Lung (tissue), 12 donors: Measurements from ENCODE around the gene SPTSSB. TPM values are rescaled to one million over a fixed set of nuclear protein-coding genes. Genes with fewer than 3 reads are reported as not detected.

ENCODE experiments used
- ATAC-seq: fragments of 200-7000 bp; cut with Tn5 transposase; one replicate; pipeline ENCODE4 v1.9.1; 2020; ENCODE audit warnings: moderate number of reproducible peaks; ENCODE audit not compliant: insufficient read depth, low FRiP score
- DNase-seq, 3 donors: peaks; one replicate each; pipeline ENCODE4 v3.0.0-alpha.2; 2013 to 2017
- H3K27ac ChIP-seq, 2 donors: one replicate each; pipeline ENCODE4 v1.5.1; 2013; ENCODE audit warnings: mild to moderate bottlenecking in 2 of 2, moderate library complexity in 2 of 2, control low read depth in 1 of 2, inconsistent platforms in 1 of 2, low read depth in 1 of 2, low read length in 1 of 2
- H3K27me3 ChIP-seq, 3 donors: one replicate each; pipeline ENCODE4 v1.5.1; 2013; ENCODE audit warnings: low read length in 2 of 3; ENCODE audit not compliant: control insufficient read depth in 3 of 3, insufficient read depth in 3 of 3
- H3K36me3 ChIP-seq, 4 donors: one replicate each; pipeline ENCODE4 v1.5.1; 2013; ENCODE audit warnings: low read length in 4 of 4, mild to moderate bottlenecking in 1 of 4, moderate library complexity in 1 of 4; ENCODE audit not compliant: control insufficient read depth in 4 of 4, insufficient read depth in 4 of 4
- H3K4me1 ChIP-seq, 5 donors: one replicate each; pipeline ENCODE4 v1.5.1; 2013; ENCODE audit warnings: low read length in 5 of 5, mild to moderate bottlenecking in 2 of 5, moderate library complexity in 1 of 5; ENCODE audit not compliant: control insufficient read depth in 5 of 5, insufficient read depth in 5 of 5
- H3K4me3 ChIP-seq: one replicate; pipeline ENCODE4 v1.5.1; 2013; ENCODE audit warnings: mild to moderate bottlenecking, control low read depth, moderate library complexity
- H3K9ac ChIP-seq, 2 donors: one replicate each; pipeline ENCODE4 v1.5.1; 2013; ENCODE audit warnings: low read length in 2 of 2, control low read depth in 1 of 2; ENCODE audit not compliant: insufficient read depth in 1 of 2
- H3K9me3 ChIP-seq, 4 donors: one replicate each; pipeline ENCODE4 v1.5.1; 2013; ENCODE audit warnings: low read length in 3 of 4, mild to moderate bottlenecking in 1 of 4, moderate library complexity in 1 of 4; ENCODE audit not compliant: control insufficient read depth in 4 of 4, insufficient read depth in 3 of 4
- CTCF ChIP-seq: IDR thresholded peaks from 2 replicates; pipeline ENCODE4 v1.5.1; 2012; ENCODE audit warnings: mild to moderate bottlenecking; ENCODE audit errors: control extremely low read depth, extremely low read depth
- WGBS, 2 donors: extraction: QIAGEN DNeasy Blood & Tissue Kit; methylation state at CpG; one replicate each; pipeline ENCODE4 v1.1.7; 2013; 5-methylcytosine and 5-hydroxymethylcytosine counted together
- polyA plus RNA-seq, 2 donors: library from polyadenylated mRNA; stranded (reverse); fragments of 200-250 nt; gene quantifications; one replicate each; pipeline ENCODE4 v1.2.1, GENCODE V29; 2013
- total RNA-seq, 2 donors: library from RNA; depleted of rRNA in 1 of 2; stranded (reverse); fragments of >200 nt in 1 of 2; gene quantifications; one replicate each; pipeline ENCODE4 v1.2.1, GENCODE V29; 2014 to 2021
- donor health status: control.
- donor health status: control.
- donor health status: Bipolar disorder and iron deficiency.
- donor health status: healthy.
- donor health status: DM: yes; HTN: yes; CAD: no.

The SPTSSB gene
- total and polyA plus RNA-seq, 4 donors, result 0.08 to 0.23 (median 0.20) TPM; not detected in 1

GRCh38 chr3:161406594-161407555 is 35.6 kb upstream of the SPTSSB start:
- Histone ChIP-seq H3K4me1 (peaks cover 0 to 10% (median 0%) of the 10 kb centered on the region in 5 donors), H3K36me3 (no peaks in the 10 kb centered on the region), H3K9ac (no peak overlapping the region), H3K27me3 (no peaks in the 10 kb centered on the region), H3K4me3 (no peak overlapping the region), H3K9me3 (no peaks in the 10 kb centered on the region), H3K27ac (no peak overlapping the region)
- DNase-seq (no peak), ATAC-seq (no peak)
- TF ChIP-seq CTCF, result no peak
- WGBS, 2 donors, result 4 to 29% methylated on average over 1 of the region's 1 CpG

GRCh38 chr3:161405836-161406235 is 34.5 kb upstream of the SPTSSB start:
- H3K9me3 ChIP-seq, result no peaks in the 10 kb centered on the region
- H3K36me3 ChIP-seq, result no peaks in the 10 kb centered on the region
- H3K4me1 ChIP-seq, result peaks cover 0 to 10% (median 0%) of the 10 kb centered on the region in 5 donors
- H3K9ac ChIP-seq, result no peak overlapping the region
- DNase-seq (no peak), ATAC-seq (no peak)
- WGBS, 2 donors, result 84 to 93% methylated on average over 4 of the region's 4 CpGs
- H3K4me3 ChIP-seq, result no peak overlapping the region
- no peak for TF ChIP-seq CTCF
- H3K27me3 ChIP-seq, result no peaks in the 10 kb centered on the region
- no peak overlapping the region for H3K27ac ChIP-seq

GRCh38 chr3:161405087-161405486 is 33.8 kb upstream of the SPTSSB start:
- Histone ChIP-seq H3K27ac (no peak overlapping the region), H3K9me3 (no peaks in the 10 kb centered on the region), H3K27me3 (no peaks in the 10 kb centered on the region), H3K36me3 (no peaks in the 10 kb centered on the region), H3K4me1 (peaks cover 0 to 10% (median 0%) of the 10 kb centered on the region in 5 donors), H3K9ac (no peak overlapping the region), H3K4me3 (no peak overlapping the region)
- 93 to 94% methylated on average over 1 of the region's 1 CpG for WGBS, 2 donors
- ATAC-seq (no peak), DNase-seq (no peak)
- no peak for TF ChIP-seq CTCF
